ENCODE results near the gene BLVRA. TPM values are rescaled to one million over a fixed set of nuclear protein-coding genes. Genes with fewer than 3 reads are reported as not detected.
A peak's percentile ranks its signal among the peaks of the same experiment; 100 is the strongest.

Gene BLVRA
- total RNA-seq, 4 donors from 2014 or later = 20.4 to 93.0 (median 56.5) TPM

- Histone ChIP-seq H3K4me1 (peaks cover 0 to 5% of the 10 kb centered on the region in 2 donors), H3K27ac (no peak overlapping the region), H3K9me3 (no peaks in the 10 kb centered on the region), H3K27me3 (no peaks in the 10 kb centered on the region), H3K4me3 (no peak overlapping the region), H3K36me3 (no peaks in the 10 kb centered on the region)
- intact Hi-C loops (cut with DNase I; ENCODE audit: low total_unique reads) = no loop called here
- no peak for TF ChIP-seq POLR2A (IDR thresholded peaks at IDR 0.05)
- TF ChIP-seq CTCF (IDR thresholded peaks at IDR 0.05) = no peak
- no peak for DNase-seq
Measured at GRCh38 chr7:43761382-43761781, 2.9 kb downstream of the BLVRA start.

GRCh38 chr7:43761938-43762692 is 3.6 kb downstream of the BLVRA start:
- Histone ChIP-seq H3K27me3 (no peaks in the 10 kb centered on the region), H3K4me3 (no peak overlapping the region), H3K9me3 (no peaks in the 10 kb centered on the region), H3K36me3 (no peaks in the 10 kb centered on the region), H3K27ac (no peak overlapping the region), H3K4me1 (peaks cover 0 to 5% of the 10 kb centered on the region in 2 donors)
- no peak for DNase-seq
- intact Hi-C loops (cut with DNase I; ENCODE audit: low total_unique reads) = no loop called here
- no peak for TF ChIP-seq POLR2A (IDR thresholded peaks at IDR 0.05)
- no peak for TF ChIP-seq CTCF (IDR thresholded peaks at IDR 0.05)

- no peaks in the 10 kb centered on the region for H3K27me3 ChIP-seq
- TF ChIP-seq CTCF (IDR thresholded peaks at IDR 0.05) (no peak), POLR2A (IDR thresholded peaks at IDR 0.05) (no peak)
- intact Hi-C loops (cut with DNase I; ENCODE audit: low total_unique reads) = no loop called here
- no peak overlapping the region for H3K4me3 ChIP-seq
- H3K4me1 ChIP-seq = peaks cover 0 to 5% of the 10 kb centered on the region in 2 donors
- DNase-seq = no peak
- peak overlapping the region; percentile 43 to 53 for H3K27ac ChIP-seq
- no peaks in the 10 kb centered on the region for H3K36me3 ChIP-seq
- H3K9me3 ChIP-seq = no peaks in the 10 kb centered on the region
Measured at GRCh38 chr7:43763183-43763582, 4.7 kb downstream of the BLVRA start.

GRCh38 chr7:43764039-43764761 is 5.7 kb downstream of the BLVRA start:
- Histone ChIP-seq H3K4me1 (peaks cover 0 to 5% of the 10 kb centered on the region in 2 donors), H3K9me3 (no peaks in the 10 kb centered on the region), H3K4me3 (no peak overlapping the region), H3K27me3 (no peaks in the 10 kb centered on the region), H3K27ac (peak overlapping the region; percentile 43 to 53), H3K36me3 (no peaks in the 10 kb centered on the region)
- intact Hi-C loops (cut with DNase I; ENCODE audit: low total_unique reads) = no loop called here
- TF ChIP-seq POLR2A (IDR thresholded peaks at IDR 0.05) (no peak), CTCF (IDR thresholded peaks at IDR 0.05) (no peak)
- peak; percentile 34 to 49 for DNase-seq

Measured in uterus (tissue), 4 donors.